ENCODE results near the gene WFIKKN1. TPM values are rescaled to one million over a fixed set of nuclear protein-coding genes. Genes with fewer than 3 reads are reported as not detected.

The WFIKKN1 gene
- total and polyA plus RNA-seq, 2 of the 13 experiments (the other 11 are each of a cell fraction or from before 2014, with no cell fraction given): 1.7 to 4.9 TPM

GRCh38 chr16:589658-590187, 41.1 kb upstream of the WFIKKN1 start, which contains the start of gene RAB40C (continued):
- TF ChIP-seq MAFG (CRISPR knock-in tag; IDR thresholded peaks at IDR 0.05) (no peak), ZC3H4 (CRISPR knock-in tag; IDR thresholded peaks at IDR 0.05; ENCODE audit: borderline replicate concordance) (no peak), U2AF2 (IDR thresholded peaks at IDR 0.05; ENCODE audit: low read depth, low read length) (no peak), PHF5A (CRISPR knock-in tag; IDR thresholded peaks at IDR 0.05; ENCODE audit: low read depth, unreplicated experiment) (no peak), CC2D1A (CRISPR knock-in tag; IDR thresholded peaks at IDR 0.05) (no peak), TCF12 (IDR thresholded peaks at IDR 0.05) (no peak), TCF12 (CRISPR knock-in tag; IDR thresholded peaks at IDR 0.05) (no peak), GPBP1L1 (CRISPR knock-in tag; IDR thresholded peaks at IDR 0.05) (no peak), ZNF83 (CRISPR knock-in tag; IDR thresholded peaks at IDR 0.05; ENCODE audit: borderline replicate concordance) (peak; percentile 81; the same call in 1 of the 2 replicates), ZNF235 (CRISPR knock-in tag; IDR thresholded peaks at IDR 0.05; ENCODE audit: borderline replicate concordance) (no peak), YEATS4 (CRISPR knock-in tag; IDR thresholded peaks at IDR 0.05; ENCODE audit: borderline replicate concordance) (no peak), ETV5 (CRISPR knock-in tag; IDR thresholded peaks at IDR 0.05; ENCODE audit: borderline replicate concordance) (no peak), ADNP (CRISPR knock-in tag; IDR thresholded peaks at IDR 0.05) (no peak), BCL3 (CRISPR knock-in tag; IDR thresholded peaks at IDR 0.05) (no peak), ZNF589 (CRISPR knock-in tag; conservative IDR thresholded peaks at IDR 0.05) (no peak), EEA1 (CRISPR knock-in tag; IDR thresholded peaks at IDR 0.05; ENCODE audit: borderline replicate concordance) (no peak), GLMP (CRISPR knock-in tag; IDR thresholded peaks at IDR 0.05; ENCODE audit: borderline replicate concordance) (no peak), ARNT2 (CRISPR knock-in tag; IDR thresholded peaks at IDR 0.05; ENCODE audit: low read depth) (no peak), MXD3 (CRISPR knock-in tag; IDR thresholded peaks at IDR 0.05) (no peak), PAWR (CRISPR knock-in tag; IDR thresholded peaks at IDR 0.05; ENCODE audit: borderline replicate concordance) (no peak), ZBTB25 (CRISPR knock-in tag; IDR thresholded peaks at IDR 0.05) (no peak; the same call in 1 of the 2 replicates)
